Fibroblast of mammary gland (primary cell): ENCODE data around the gene CYP27C1.

Experiments
- DNase-seq: peaks from one replicate; pipeline ENCODE4 v3.0.0-alpha.2; 2010; ENCODE audit warnings: low read depth
- H3K4me3 ChIP-seq: 2 replicates; pipeline ENCODE4 v1.5.1; 2011; ENCODE audit warnings: low read depth, mild to moderate bottlenecking, low read length, moderate library complexity; ENCODE audit not compliant: control insufficient read depth
- CTCF ChIP-seq: conservative IDR thresholded peaks from 2 replicates; pipeline ENCODE4 v1.5.1; 2011; ENCODE audit warnings: low read depth, low read length, inconsistent platforms; ENCODE audit not compliant: control insufficient read depth, insufficient read depth

CYP27C1 gene

GRCh38 chr2:127137225-127137624 lies 82.9 kb downstream of the CYP27C1 start:
- no peak for TF ChIP-seq CTCF
- DNase-seq = no peak
- no peak overlapping the region for H3K4me3 ChIP-seq

DNA sequence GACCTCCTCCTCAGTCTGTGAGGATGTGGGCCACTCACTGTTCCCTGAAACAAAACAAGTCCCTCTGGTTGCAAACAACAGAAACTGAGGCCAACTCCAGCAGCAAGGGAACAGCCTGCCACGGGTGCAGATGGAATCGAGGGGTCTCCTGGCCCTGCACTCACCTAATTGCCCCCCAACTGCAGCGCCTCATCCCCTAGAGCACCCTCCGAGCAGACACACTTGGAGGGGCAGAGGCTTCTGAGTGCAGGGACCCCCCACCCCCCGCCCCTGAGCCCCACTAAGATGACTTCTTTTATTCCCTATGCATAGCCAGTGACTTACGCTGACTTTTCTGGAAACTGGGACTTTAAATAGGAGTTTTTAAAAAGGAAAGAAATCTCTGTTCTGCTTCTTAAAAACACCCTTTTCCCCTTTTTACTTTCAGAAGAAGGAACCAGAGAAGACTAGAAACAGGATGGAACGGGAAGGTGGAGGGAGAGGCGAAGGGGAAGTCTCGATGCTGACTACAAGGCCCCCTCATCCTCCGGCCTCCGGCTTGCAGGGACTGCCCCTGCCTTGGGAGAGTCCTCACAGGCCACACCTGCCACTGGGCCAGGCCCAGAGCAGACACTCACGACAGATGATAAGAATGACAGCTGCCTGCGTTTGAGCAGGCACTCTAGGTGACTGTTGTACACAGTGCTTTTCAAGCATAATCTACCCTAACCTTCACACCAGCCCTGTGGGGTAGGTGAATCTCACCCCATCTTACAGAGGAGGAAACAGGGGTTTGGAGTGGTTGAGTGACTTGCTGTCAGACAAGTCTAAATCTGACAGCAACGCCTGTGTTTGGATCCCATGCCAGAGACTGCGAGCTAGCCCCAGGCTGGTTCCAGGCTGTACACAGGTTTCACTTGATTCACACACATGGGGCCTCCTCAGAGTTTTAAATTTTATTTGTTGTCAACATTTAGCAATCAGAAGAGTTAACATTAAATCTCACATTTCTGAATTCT lies 85.0 kb downstream of the CYP27C1 start:
- DNase-seq = no peak
- TF ChIP-seq CTCF = no peak
- H3K4me3 ChIP-seq = no peak overlapping the region

DNA sequence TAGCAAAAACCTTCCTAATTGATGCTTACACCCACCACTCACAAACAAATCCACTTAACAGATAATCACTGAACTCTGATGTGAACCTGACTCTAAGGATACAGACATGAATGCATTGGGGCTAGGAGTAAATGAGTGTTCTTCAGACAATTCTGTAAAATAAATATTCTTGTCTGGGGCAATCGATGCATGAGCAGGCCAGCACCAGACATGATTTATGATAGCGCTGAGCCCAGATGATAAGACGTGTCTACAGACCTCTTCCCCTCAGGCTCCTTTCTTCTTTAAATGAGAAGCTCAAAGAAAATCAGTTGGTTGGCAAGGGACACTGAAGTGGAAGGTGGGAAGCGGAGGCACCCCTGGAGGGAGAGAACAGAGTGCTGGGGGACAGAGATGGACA lies 85.9 kb downstream of the CYP27C1 start:
- no peak for DNase-seq
- no peak overlapping the region for H3K4me3 ChIP-seq
- TF ChIP-seq CTCF = no peak
